Measurements from ENCODE around the gene ARHGAP40.
A peak's percentile ranks its signal among the peaks of the same experiment; 100 is the strongest.

ARHGAP40 gene

GRCh38 chr20:38630727-38631126 lies 29.1 kb downstream of the ARHGAP40 start:
- H3K4me3 ChIP-seq (ENCODE audit: insufficient read length, low read depth) = no peak overlapping the region
- H3K9me3 ChIP-seq (ENCODE audit: insufficient read depth, low read length) = no peaks in the 10 kb centered on the region
- H3K4me1 ChIP-seq (ENCODE audit: insufficient read depth, insufficient read length) = peaks cover 15% of the 10 kb centered on the region
- no peaks in the 10 kb centered on the region for H3K27me3 ChIP-seq (ENCODE audit: insufficient read depth, insufficient read length)
- no peak overlapping the region for H3K9ac ChIP-seq (ENCODE audit: insufficient read length, low read depth)
- TF ChIP-seq SUZ12 (IDR thresholded peaks at IDR 0.05; ENCODE audit: extremely low read depth, insufficient read depth, insufficient read length) = no peak
- TF ChIP-seq ZNF274 (IDR thresholded peaks at IDR 0.05; ENCODE audit: low read depth, low read length) = no peak
- no peak for TF ChIP-seq YY1 (IDR thresholded peaks at IDR 0.05; ENCODE audit: insufficient read depth, insufficient read length)
- DNase-seq (ENCODE audit: low read depth, low spot score) = no peak
- H3K36me3 ChIP-seq (ENCODE audit: insufficient read depth, insufficient read length, low read length) = no peaks in the 10 kb centered on the region

GRCh38 chr20:38631155-38632022 lies 29.8 kb downstream of the ARHGAP40 start:
- no peak for TF ChIP-seq SUZ12 (IDR thresholded peaks at IDR 0.05; ENCODE audit: extremely low read depth, insufficient read depth, insufficient read length)
- TF ChIP-seq ZNF274 (IDR thresholded peaks at IDR 0.05; ENCODE audit: low read depth, low read length) = no peak
- TF ChIP-seq YY1 (IDR thresholded peaks at IDR 0.05; ENCODE audit: insufficient read depth, insufficient read length) = no peak
- DNase-seq (ENCODE audit: low read depth, low spot score) = no peak
- peak overlapping the region; percentile 23 for H3K9ac ChIP-seq (ENCODE audit: insufficient read length, low read depth)

GRCh38 chr20:38633577-38634093 lies 32.0 kb downstream of the ARHGAP40 start:
- DNase-seq (ENCODE audit: low read depth, low spot score) = peak; percentile 56

More at GRCh38 chr20:38631155-38632022, 29.8 kb downstream of the ARHGAP40 start:
- Histone ChIP-seq H3K4me3 (ENCODE audit: insufficient read length, low read depth) (no peak overlapping the region), H3K27me3 (ENCODE audit: insufficient read depth, insufficient read length) (no peaks in the 10 kb centered on the region), H3K4me1 (ENCODE audit: insufficient read depth, insufficient read length) (peaks cover 15% of the 10 kb centered on the region), H3K9me3 (ENCODE audit: insufficient read depth, low read length) (no peaks in the 10 kb centered on the region), H3K36me3 (ENCODE audit: insufficient read depth, insufficient read length, low read length) (no peaks in the 10 kb centered on the region)

GRCh38 chr20:38635721-38636288 lies 34.2 kb downstream of the ARHGAP40 start:
- no peaks in the 10 kb centered on the region for H3K9me3 ChIP-seq (ENCODE audit: insufficient read depth, low read length)
- H3K9ac ChIP-seq (ENCODE audit: insufficient read length, low read depth) = no peak overlapping the region
- H3K36me3 ChIP-seq (ENCODE audit: insufficient read depth, insufficient read length, low read length) = peaks cover 5% of the 10 kb centered on the region
- H3K4me1 ChIP-seq (ENCODE audit: insufficient read depth, insufficient read length) = no peaks in the 10 kb centered on the region
- no peak overlapping the region for H3K4me3 ChIP-seq (ENCODE audit: insufficient read length, low read depth)
- DNase-seq (ENCODE audit: low read depth, low spot score) = no peak
- H3K27me3 ChIP-seq (ENCODE audit: insufficient read depth, insufficient read length) = no peaks in the 10 kb centered on the region
- TF ChIP-seq SUZ12 (IDR thresholded peaks at IDR 0.05; ENCODE audit: extremely low read depth, insufficient read depth, insufficient read length) (no peak), ZNF274 (IDR thresholded peaks at IDR 0.05; ENCODE audit: low read depth, low read length) (no peak), YY1 (IDR thresholded peaks at IDR 0.05; ENCODE audit: insufficient read depth, insufficient read length) (no peak)

More at GRCh38 chr20:38633577-38634093, 32.0 kb downstream of the ARHGAP40 start:
- peaks cover 9% of the 10 kb centered on the region for H3K4me1 ChIP-seq (ENCODE audit: insufficient read depth, insufficient read length)
- H3K27me3 ChIP-seq (ENCODE audit: insufficient read depth, insufficient read length) = no peaks in the 10 kb centered on the region
- H3K9ac ChIP-seq (ENCODE audit: insufficient read length, low read depth) = no peak overlapping the region
- H3K36me3 ChIP-seq (ENCODE audit: insufficient read depth, insufficient read length, low read length) = no peaks in the 10 kb centered on the region
- H3K4me3 ChIP-seq (ENCODE audit: insufficient read length, low read depth) = no peak overlapping the region
- no peaks in the 10 kb centered on the region for H3K9me3 ChIP-seq (ENCODE audit: insufficient read depth, low read length)
- no peak for TF ChIP-seq SUZ12 (IDR thresholded peaks at IDR 0.05; ENCODE audit: extremely low read depth, insufficient read depth, insufficient read length)
- TF ChIP-seq YY1 (IDR thresholded peaks at IDR 0.05; ENCODE audit: insufficient read depth, insufficient read length) = no peak
- no peak for TF ChIP-seq ZNF274 (IDR thresholded peaks at IDR 0.05; ENCODE audit: low read depth, low read length)

- Histone ChIP-seq H3K27me3 (ENCODE audit: insufficient read depth, insufficient read length) (peaks cover 20% of the 10 kb centered on the region), H3K36me3 (ENCODE audit: insufficient read depth, insufficient read length, low read length) (peaks cover 5% of the 10 kb centered on the region), H3K4me3 (ENCODE audit: insufficient read length, low read depth) (no peak overlapping the region), H3K4me1 (ENCODE audit: insufficient read depth, insufficient read length) (peaks cover under 1% of the 10 kb centered on the region), H3K9me3 (ENCODE audit: insufficient read depth, low read length) (no peaks in the 10 kb centered on the region), H3K9ac (ENCODE audit: insufficient read length, low read depth) (no peak overlapping the region)
- no peak for DNase-seq (ENCODE audit: low read depth, low spot score)
- no peak for TF ChIP-seq ZNF274 (IDR thresholded peaks at IDR 0.05; ENCODE audit: low read depth, low read length)
- no peak for TF ChIP-seq YY1 (IDR thresholded peaks at IDR 0.05; ENCODE audit: insufficient read depth, insufficient read length)
- TF ChIP-seq SUZ12 (IDR thresholded peaks at IDR 0.05; ENCODE audit: extremely low read depth, insufficient read depth, insufficient read length) = no peak
These were observed 38.9 kb downstream of the ARHGAP40 start for GRCh38 chr20:38640521-38640920.

GRCh38 chr20:38642498-38642897 lies 40.9 kb downstream of the ARHGAP40 start:
- Histone ChIP-seq H3K36me3 (ENCODE audit: insufficient read depth, insufficient read length, low read length) (peaks cover 5% of the 10 kb centered on the region), H3K27me3 (ENCODE audit: insufficient read depth, insufficient read length) (peaks cover 39% of the 10 kb centered on the region), H3K4me3 (ENCODE audit: insufficient read length, low read depth) (no peak overlapping the region), H3K9me3 (ENCODE audit: insufficient read depth, low read length) (no peaks in the 10 kb centered on the region), H3K9ac (ENCODE audit: insufficient read length, low read depth) (no peak overlapping the region), H3K4me1 (ENCODE audit: insufficient read depth, insufficient read length) (peaks cover 9% of the 10 kb centered on the region)
- TF ChIP-seq YY1 (IDR thresholded peaks at IDR 0.05; ENCODE audit: insufficient read depth, insufficient read length) (no peak), ZNF274 (IDR thresholded peaks at IDR 0.05; ENCODE audit: low read depth, low read length) (no peak), SUZ12 (IDR thresholded peaks at IDR 0.05; ENCODE audit: extremely low read depth, insufficient read depth, insufficient read length) (no peak)
- no peak for DNase-seq (ENCODE audit: low read depth, low spot score)
